Neural progenitor cell (in vitro differentiated cells): ENCODE measurements around the gene MAMDC4.

Experiments
- CTCF ChIP-seq: fragments of 200-600 bp; sonication (generic); IDR thresholded peaks from 2 replicates; pipeline ENCODE4 v1.5.1; 2017; ENCODE audit warnings: antibody characterized with exemption, mild to moderate bottlenecking
- EZH2 ChIP-seq: fragments of 200-600 bp; sonication (generic); IDR thresholded peaks from 2 replicates; pipeline ENCODE4 v1.6.1; 2017; ENCODE audit warnings: antibody characterized with exemption, mild to moderate bottlenecking, moderate library complexity
- EZH2phosphoT487 ChIP-seq: fragments of 200-600 bp; sonication (generic); IDR thresholded peaks from 2 replicates; pipeline ENCODE4 v1.6.1; 2017; ENCODE audit warnings: antibody characterized with exemption

DNA sequence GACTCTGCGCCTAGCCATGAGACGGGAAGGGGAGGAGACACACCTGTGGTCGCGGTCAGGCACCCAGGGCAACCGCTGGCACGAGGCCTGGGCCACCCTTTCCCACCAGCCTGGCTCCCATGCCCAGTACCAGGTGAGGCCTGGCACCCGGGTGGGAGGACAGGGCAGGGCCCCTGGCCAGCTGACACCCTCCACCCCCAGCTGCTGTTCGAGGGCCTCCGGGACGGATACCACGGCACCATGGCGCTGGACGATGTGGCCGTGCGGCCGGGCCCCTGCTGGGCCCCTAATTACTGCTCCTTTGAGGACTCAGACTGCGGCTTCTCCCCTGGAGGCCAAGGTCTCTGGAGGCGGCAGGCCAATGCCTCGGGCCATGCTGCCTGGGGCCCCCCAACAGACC is 5.0 kb downstream of the MAMDC4 start:
- no peak for TF ChIP-seq CTCF
- no peak for TF ChIP-seq EZH2phosphoT487
- TF ChIP-seq EZH2 = no peak
